Panc1 (cell line): Measurements from ENCODE around the gene MAP3K2. TPM values are rescaled to one million over a fixed set of nuclear protein-coding genes. Genes with fewer than 3 reads are reported as not detected.

Source experiments
- ATAC-seq: fragments of 200-7000 bp; cut with Tn5 transposase; 2 replicates; pipeline ENCODE4 v1.9.1; 2020; ENCODE audit warnings: mild to moderate bottlenecking, moderate library complexity
- BruUV-seq: library from RNA; stranded (reverse); fragments of 400-500 nt; replicated peaks from 2 replicates; lab custom pipeline; 2021; lab: Mats Ljungman, UMichigan
- CTCF ChIA-PET: fragments of 300-600 bp; sonication (Branson Sonifier 250); formaldehyde crosslinking; loops from one replicate; lab custom pipeline; 2022; ENCODE audit warnings: antibody characterized with exemption; lab: Charles Lee
- POLR2A ChIA-PET: fragments of 300-600 bp; sonication (Branson Sonifier 250); formaldehyde crosslinking; loops from one replicate; lab custom pipeline; 2022; ENCODE audit warnings: antibody characterized with exemption; lab: Charles Lee
- DNase-seq: peaks from one replicate; pipeline ENCODE4 v3.0.0-alpha.2; 2010; ENCODE audit warnings: low read depth, low spot score
- H3K27ac ChIP-seq: 2 replicates; pipeline ENCODE4 v1.5.1; 2011; ENCODE audit warnings: mild to moderate bottlenecking, low read length, inconsistent platforms
- H3K27me3 ChIP-seq: fragments of 200-500 bp; sonication (Bioruptor generic); 2 replicates; pipeline ENCODE4 v1.6.0; 2014; ENCODE audit warnings: low read length, inconsistent platforms; ENCODE audit not compliant: control insufficient read depth, insufficient read depth
- H3K36me3 ChIP-seq: fragments of 200-500 bp; sonication (Bioruptor generic); 2 replicates; pipeline ENCODE4 v1.5.1; 2014; ENCODE audit warnings: inconsistent platforms, mild to moderate bottlenecking, low read length, moderate library complexity; ENCODE audit not compliant: control insufficient read depth, insufficient read depth
- H3K4me1 ChIP-seq: 2 replicates; pipeline ENCODE4 v1.5.1; 2011; ENCODE audit warnings: inconsistent platforms, mild to moderate bottlenecking, low read length, moderate library complexity; ENCODE audit not compliant: control insufficient read depth, insufficient read depth
- H3K4me3 ChIP-seq, 2 experiments: 2 replicates each; pipeline ENCODE4 v1.5.1; 2011 to 2012; ENCODE audit warnings: low read depth in 2 of 2, low read length in 2 of 2, mild to moderate bottlenecking in 2 of 2, inconsistent platforms in 1 of 2, moderate library complexity in 1 of 2
- H3K9me3 ChIP-seq: fragments of 200-500 bp; sonication (Bioruptor generic); 2 replicates; pipeline ENCODE4 v1.5.1; 2014; ENCODE audit warnings: low read depth, mild to moderate bottlenecking, inconsistent platforms, low read length, moderate library complexity; ENCODE audit not compliant: control insufficient read depth, insufficient read depth
- CTCF ChIP-seq: fragments of 450-650 bp; IDR thresholded peaks from 2 replicates; pipeline ENCODE4 v1.5.1; 2017; ENCODE audit warnings: mild to moderate bottlenecking
- POLR2AphosphoS5 ChIP-seq: IDR thresholded peaks from 2 replicates; pipeline ENCODE4 v1.6.1; 2012; ENCODE audit warnings: mild to moderate bottlenecking, low read depth, low read length, moderate library complexity
- REST ChIP-seq, 2 experiments: IDR thresholded peaks; 2 replicates each; pipeline ENCODE4 v1.6.1; 2011 to 2012; ENCODE audit warnings: low read depth in 2 of 2, control low read depth in 1 of 2, low read length in 1 of 2, mild to moderate bottlenecking in 1 of 2, moderate library complexity in 1 of 2; ENCODE audit not compliant: insufficient read depth in 1 of 2
- SIN3A ChIP-seq: IDR thresholded peaks from 2 replicates; pipeline ENCODE4 v1.6.1; 2012; ENCODE audit warnings: low read depth, mild to moderate bottlenecking, low read length, moderate library complexity, borderline replicate concordance; ENCODE audit not compliant: insufficient read depth
- TCF7L2 ChIP-seq: IDR thresholded peaks from 2 replicates; pipeline ENCODE4 v1.6.1; 2011; ENCODE audit warnings: mild to moderate bottlenecking, low read depth, low read length, inconsistent platforms
- in situ Hi-C: cut with HindIII; loops from 2 replicates; pipeline ENCODE4 v1.10.0; 2016; ENCODE audit warnings: low sequenced_read_pairs, low pct_unique_long_range_greater_than_20kb
- intact Hi-C: fragments of 100-400 bp; cut with micrococcal nuclease; formaldehyde crosslinking; loops from one replicate; pipeline ENCODE4 v1.10.0; 2022; ENCODE audit not compliant: unreplicated experiment
- total RNA-seq: library from RNA; stranded (reverse); gene quantifications from one replicate; pipeline ENCODE4 v1.2.1, GENCODE V29; 2021; ENCODE audit not compliant: unreplicated experiment

Gene MAP3K2
- total RNA-seq, 1 experiment from 2014 or later = 70.6 TPM

- POLR2A ChIA-PET = no interaction called here
- CTCF ChIA-PET = no interaction called here
- TF ChIP-seq SIN3A = no peak
- no peak for TF ChIP-seq REST (IDR thresholded peaks at IDR 0.05; ENCODE audit: insufficient read depth in 1 of 2, low read depth in 2 of 2, low read length in 1 of 2)
- DNase-seq = no peak
- in situ Hi-C loops (no loop called here), intact Hi-C loops (no loop called here)
- no peak for ATAC-seq
- H3K4me1 ChIP-seq = no peaks in the 10 kb centered on the region
- no peaks in the 10 kb centered on the region for H3K36me3 ChIP-seq
- no peak overlapping the region for H3K27ac ChIP-seq
- H3K9me3 ChIP-seq = no peaks in the 10 kb centered on the region
- H3K4me3 ChIP-seq = no peak overlapping the region
- BruUV-seq = TSS peak; percentile 4
- H3K27me3 ChIP-seq = no peaks in the 10 kb centered on the region
Observed at GRCh38 chr2:127373362-127374083, 14.3 kb downstream of the MAP3K2 start.

DNA sequence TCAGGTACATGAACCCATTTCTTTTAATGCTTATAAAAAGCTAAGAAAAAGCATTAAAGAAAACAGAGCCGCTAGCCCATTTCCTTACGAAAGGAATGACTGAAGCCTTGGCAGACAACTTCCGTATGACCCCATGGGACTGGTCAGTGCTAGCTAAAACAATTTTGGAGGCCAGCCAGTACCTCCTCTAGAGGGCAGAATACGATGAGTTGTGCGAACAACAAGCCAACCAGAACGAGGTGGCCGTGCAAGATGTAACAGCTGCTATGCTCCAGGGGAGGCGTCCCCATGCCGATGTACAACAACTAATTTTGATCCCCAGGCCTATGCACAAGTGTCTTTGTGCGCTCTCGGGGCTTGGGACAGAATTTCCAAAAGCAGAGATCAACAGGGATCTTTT is 16.7 kb downstream of the MAP3K2 start:
- H3K27me3 ChIP-seq = no peaks in the 10 kb centered on the region
- CTCF ChIA-PET = interaction anchor here (1.0 kb wide), 1 partner anchor 69 kb away, joined by 3 read pairs; no protein-coding TSS in a partner anchor
- intact Hi-C loops = no loop called here
- DNase-seq (no peak), ATAC-seq (no peak)
- peaks cover 2% of the 10 kb centered on the region; the same call in 1 of the 2 replicates for H3K4me1 ChIP-seq
- BruUV-seq = no TSS peak
- H3K36me3 ChIP-seq = no peaks in the 10 kb centered on the region
- in situ Hi-C loops = no loop called here
- no peak for TF ChIP-seq SIN3A
- no peak for TF ChIP-seq REST (IDR thresholded peaks at IDR 0.05; ENCODE audit: insufficient read depth in 1 of 2, low read depth in 2 of 2, low read length in 1 of 2)
- no peak for TF ChIP-seq TCF7L2
- TF ChIP-seq POLR2AphosphoS5 = no peak
- TF ChIP-seq CTCF = no peak
- H3K9me3 ChIP-seq = no peaks in the 10 kb centered on the region
- H3K4me3 ChIP-seq = no peak overlapping the region
- POLR2A ChIA-PET = no interaction called here
- no peak overlapping the region for H3K27ac ChIP-seq
